ENCODE data around the gene GGACT.

DNA sequence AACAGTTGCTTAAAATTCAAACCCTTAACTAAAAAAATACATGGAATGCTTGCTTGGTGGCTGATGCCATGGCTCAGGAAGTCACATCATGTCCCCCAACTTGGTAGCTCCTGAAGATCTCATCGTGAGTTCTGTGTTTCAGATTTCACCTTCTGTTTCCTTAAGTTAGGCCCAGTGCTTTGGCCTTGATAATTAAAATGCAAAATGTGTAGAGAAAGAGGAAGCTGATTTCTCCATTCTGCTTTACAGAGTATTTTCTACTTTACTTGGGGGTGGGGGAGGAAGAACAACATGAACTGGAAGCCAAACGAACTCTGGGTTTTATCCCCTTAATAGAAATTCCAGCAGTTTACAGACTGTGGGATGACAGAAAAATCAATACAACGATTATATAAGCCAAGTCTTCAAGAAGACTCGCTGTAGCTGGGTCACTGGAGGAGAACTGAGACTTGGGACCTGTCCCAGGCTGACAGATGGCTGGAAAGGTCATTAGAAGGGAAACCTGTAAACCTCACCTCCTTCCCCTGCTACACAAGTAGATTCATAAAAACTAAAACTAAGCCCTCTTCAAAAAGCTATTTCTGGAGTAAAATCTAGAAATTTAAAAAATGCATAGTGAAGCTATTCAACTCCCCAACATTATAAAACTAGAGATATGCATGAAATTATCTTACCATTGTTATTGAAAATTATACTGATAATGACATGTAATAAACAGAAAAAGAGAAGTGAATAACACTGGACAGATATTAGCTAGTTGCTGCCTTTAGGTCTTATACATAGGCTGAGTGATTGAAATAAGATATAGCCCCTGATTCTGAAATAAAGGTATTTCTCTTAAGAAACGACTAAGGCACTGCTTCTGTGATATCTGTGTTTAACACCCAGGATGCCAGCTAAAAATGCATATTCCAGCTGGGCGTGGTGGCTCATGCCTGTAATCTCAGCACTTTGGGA lies 22.1 kb upstream of the GGACT start:
- TF ChIP-seq, protein P1, sequence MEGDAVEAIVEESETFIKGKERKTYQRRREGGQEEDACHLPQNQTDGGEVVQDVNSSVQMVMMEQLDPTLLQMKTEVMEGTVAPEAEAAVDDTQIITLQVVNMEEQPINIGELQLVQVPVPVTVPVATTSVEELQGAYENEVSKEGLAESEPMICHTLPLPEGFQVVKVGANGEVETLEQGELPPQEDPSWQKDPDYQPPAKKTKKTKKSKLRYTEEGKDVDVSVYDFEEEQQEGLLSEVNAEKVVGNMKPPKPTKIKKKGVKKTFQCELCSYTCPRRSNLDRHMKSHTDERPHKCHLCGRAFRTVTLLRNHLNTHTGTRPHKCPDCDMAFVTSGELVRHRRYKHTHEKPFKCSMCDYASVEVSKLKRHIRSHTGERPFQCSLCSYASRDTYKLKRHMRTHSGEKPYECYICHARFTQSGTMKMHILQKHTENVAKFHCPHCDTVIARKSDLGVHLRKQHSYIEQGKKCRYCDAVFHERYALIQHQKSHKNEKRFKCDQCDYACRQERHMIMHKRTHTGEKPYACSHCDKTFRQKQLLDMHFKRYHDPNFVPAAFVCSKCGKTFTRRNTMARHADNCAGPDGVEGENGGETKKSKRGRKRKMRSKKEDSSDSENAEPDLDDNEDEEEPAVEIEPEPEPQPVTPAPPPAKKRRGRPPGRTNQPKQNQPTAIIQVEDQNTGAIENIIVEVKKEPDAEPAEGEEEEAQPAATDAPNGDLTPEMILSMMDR (IDR thresholded peaks at IDR 0.05): no peak
- no peak for TF ChIP-seq POLR2A (IDR thresholded peaks at IDR 0.05)

Data from body of pancreas (tissue), 4 donors.